ENCODE results near the gene NT5DC4. TPM values are rescaled to one million over a fixed set of nuclear protein-coding genes. Genes with fewer than 3 reads are reported as not detected.

NT5DC4 gene
- total RNA-seq, 1 experiment from 2014 or later = 0.04 TPM

GRCh38 chr2:112776113-112776512 lies 55.3 kb downstream of the NT5DC4 start:
- no peak for ATAC-seq
- Histone ChIP-seq H3K4me3 (ENCODE audit: low read length) (no peak overlapping the region), H3F3A (ENCODE audit: low read length, unreplicated experiment) (no peaks in the 10 kb centered on the region), H3K9ac (ENCODE audit: low read length) (no peak overlapping the region), H3K9me3 (ENCODE audit: low read length) (no peaks in the 10 kb centered on the region), H2AFZ (ENCODE audit: low read length) (no peak overlapping the region), H3K4me2 (ENCODE audit: low read length) (no peak overlapping the region), H3K27ac (ENCODE audit: low read length) (no peak overlapping the region), H3K79me2 (ENCODE audit: low read length) (no peaks in the 10 kb centered on the region), H3K4me1 (ENCODE audit: insufficient read depth, low read length) (no peaks in the 10 kb centered on the region), H3K9me2 (replicated peaks; ENCODE audit: low read length) (no peaks in the 10 kb centered on the region), H3K27me3 (ENCODE audit: low read length) (no peaks in the 10 kb centered on the region), H4K20me1 (ENCODE audit: low read length) (no peaks in the 10 kb centered on the region), H3K36me3 (ENCODE audit: low read depth, low read length) (no peaks in the 10 kb centered on the region)
- intact Hi-C loops (cut with micrococcal nuclease) = no loop called here
- BruUV-seq (replicated peaks) = no TSS peak
- TF ChIP-seq CTCF (conservative IDR thresholded peaks at IDR 0.05; ENCODE audit: low read depth, low read length) = no peak
- no peak for TF ChIP-seq EZH2phosphoT487 (IDR thresholded peaks at IDR 0.05; ENCODE audit: borderline replicate concordance, low read length)
- no peak for TF ChIP-seq EZH2 (IDR thresholded peaks at IDR 0.05; ENCODE audit: low read length, unreplicated experiment)
- DNase-seq = no peak
- ChIA-PET CTCF (no interaction called here), POLR2A (ENCODE audit: unreplicated experiment) (no interaction called here)

- DNase-seq (no peak), ATAC-seq (no peak)
- Histone ChIP-seq H3K4me2 (ENCODE audit: low read length) (no peak overlapping the region), H3K36me3 (ENCODE audit: low read depth, low read length) (no peaks in the 10 kb centered on the region), H3K4me1 (ENCODE audit: insufficient read depth, low read length) (no peaks in the 10 kb centered on the region), H3K9me2 (replicated peaks; ENCODE audit: low read length) (no peaks in the 10 kb centered on the region), H3K4me3 (ENCODE audit: low read length) (no peak overlapping the region), H3K79me2 (ENCODE audit: low read length) (no peaks in the 10 kb centered on the region), H4K20me1 (ENCODE audit: low read length) (no peaks in the 10 kb centered on the region), H2AFZ (ENCODE audit: low read length) (no peak overlapping the region), H3F3A (ENCODE audit: low read length, unreplicated experiment) (no peaks in the 10 kb centered on the region), H3K9me3 (ENCODE audit: low read length) (no peaks in the 10 kb centered on the region), H3K27ac (ENCODE audit: low read length) (no peak overlapping the region), H3K9ac (ENCODE audit: low read length) (no peak overlapping the region), H3K27me3 (ENCODE audit: low read length) (no peaks in the 10 kb centered on the region)
- ChIA-PET CTCF (no interaction called here), POLR2A (ENCODE audit: unreplicated experiment) (no interaction called here)
- no TSS peak for BruUV-seq (replicated peaks)
- intact Hi-C loops (cut with micrococcal nuclease) = no loop called here
- TF ChIP-seq EZH2phosphoT487 (IDR thresholded peaks at IDR 0.05; ENCODE audit: borderline replicate concordance, low read length) (no peak), EZH2 (IDR thresholded peaks at IDR 0.05; ENCODE audit: low read length, unreplicated experiment) (no peak), CTCF (conservative IDR thresholded peaks at IDR 0.05; ENCODE audit: low read depth, low read length) (no peak)
Measured at GRCh38 chr2:112777036-112777435, 56.2 kb downstream of the NT5DC4 start.

DNA sequence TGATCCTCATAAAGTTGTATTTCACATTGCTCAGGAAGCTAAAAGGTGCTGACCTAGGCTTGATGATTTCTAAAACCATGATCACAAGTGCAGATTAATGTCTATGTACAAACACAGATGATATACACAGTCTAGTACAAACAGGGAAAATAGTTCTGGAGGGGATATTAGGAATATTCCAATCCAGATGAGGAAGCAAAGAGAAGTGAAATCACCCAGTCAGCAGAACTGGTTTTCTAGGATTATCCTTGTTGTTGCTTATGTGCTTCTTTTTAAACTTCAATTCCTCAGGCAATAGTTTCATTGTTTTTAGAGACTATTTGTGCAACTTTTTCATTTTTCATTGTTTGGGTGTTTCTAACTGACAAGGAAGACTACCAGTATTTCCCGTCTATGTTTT lies 58.8 kb downstream of the NT5DC4 start:
- Histone ChIP-seq H3K36me3 (ENCODE audit: low read depth, low read length) (no peaks in the 10 kb centered on the region), H3F3A (ENCODE audit: low read length, unreplicated experiment) (no peaks in the 10 kb centered on the region), H3K79me2 (ENCODE audit: low read length) (no peaks in the 10 kb centered on the region), H3K4me1 (ENCODE audit: insufficient read depth, low read length) (peaks cover 14% of the 10 kb centered on the region), H3K4me2 (ENCODE audit: low read length) (no peak overlapping the region), H3K27me3 (ENCODE audit: low read length) (no peaks in the 10 kb centered on the region), H4K20me1 (ENCODE audit: low read length) (no peaks in the 10 kb centered on the region), H2AFZ (ENCODE audit: low read length) (no peak overlapping the region), H3K4me3 (ENCODE audit: low read length) (no peak overlapping the region), H3K9me3 (ENCODE audit: low read length) (no peaks in the 10 kb centered on the region), H3K27ac (ENCODE audit: low read length) (no peak overlapping the region), H3K9me2 (replicated peaks; ENCODE audit: low read length) (no peaks in the 10 kb centered on the region), H3K9ac (ENCODE audit: low read length) (no peak overlapping the region)
- DNase-seq = no peak
- intact Hi-C loops (cut with micrococcal nuclease) = no loop called here
- POLR2A ChIA-PET (ENCODE audit: unreplicated experiment) = no interaction called here
- no TSS peak for BruUV-seq (replicated peaks)
- CTCF ChIA-PET = no interaction called here
- no peak for ATAC-seq
- TF ChIP-seq CTCF (conservative IDR thresholded peaks at IDR 0.05; ENCODE audit: low read depth, low read length) (no peak), EZH2phosphoT487 (IDR thresholded peaks at IDR 0.05; ENCODE audit: borderline replicate concordance, low read length) (no peak), EZH2 (IDR thresholded peaks at IDR 0.05; ENCODE audit: low read length, unreplicated experiment) (no peak)

Data from PC-3 (cell line).